CD1c-positive myeloid dendritic cell (primary cell): Measurements from ENCODE around the gene ATP6V0E1.

Experiments
- DNase-seq: peaks from one replicate; pipeline ENCODE4 v3.0.0-alpha.2; 2016; ENCODE audit errors: extremely low spot score

The ATP6V0E1 gene

DNA sequence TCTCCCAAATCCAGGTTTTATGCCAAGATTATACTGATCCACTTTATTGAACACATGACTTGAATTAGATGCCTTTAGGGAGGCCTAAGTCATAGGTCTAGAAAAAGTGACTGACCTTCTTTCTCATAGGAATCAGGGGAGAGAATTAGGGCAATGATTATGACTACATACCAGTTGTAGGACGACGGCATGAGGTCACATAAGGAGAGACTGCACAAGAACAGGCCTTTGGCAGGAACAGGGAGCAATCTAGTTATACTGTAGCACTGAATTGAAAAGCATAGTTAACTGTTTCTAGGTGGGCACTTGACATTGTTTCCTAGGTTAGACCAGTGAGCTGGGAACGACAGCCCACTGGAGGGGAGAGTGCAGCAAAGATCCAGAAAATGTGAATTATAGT, 95.3 kb downstream of the ATP6V0E1 start:
- no peak for DNase-seq
